ENCODE measurements around the gene KNDC1. TPM values are rescaled to one million over a fixed set of nuclear protein-coding genes. Genes with fewer than 3 reads are reported as not detected.

Gene KNDC1
- total and polyA plus RNA-seq, 10 of the 15 experiments (the other 5 are each of a cell fraction or from before 2014, with no cell fraction given): 0.03 to 0.11 (median 0.05) TPM; not detected in 7

GRCh38 chr10:133230044-133230361 is 70.0 kb downstream of the KNDC1 start, which contains the start of gene UTF1:
UTF1 (plus strand) TSS chr10:133230217; CDS start chr10:133230289, 72 bp downstream.
- no peaks in the 10 kb centered on the region for H4K20me1 ChIP-seq (ENCODE audit: control insufficient read depth, insufficient read depth)
- no peaks in the 10 kb centered on the region for H3K9me3 ChIP-seq (replicated peaks; ENCODE audit: control insufficient read depth, insufficient read depth, low read length)
- RAD21 ChIA-PET (ENCODE audit: unreplicated experiment): no interaction called here
- FAIRE-seq: no peak
- no peak for DNase-seq (ENCODE audit: low read depth, low spot score)
- H2AFZ ChIP-seq (ENCODE audit: control insufficient read depth, low read depth, low read length): no peak within 1 kb of the TSS
- H3K27me3 ChIP-seq (replicated peaks in 1 of 2; ENCODE audit: control insufficient read depth in 2 of 2, insufficient read depth in 2 of 2, low read length in 1 of 2): peaks cover 1 to 3% of the 10 kb centered on the region in 2 experiments; a peak in 2 of 4 replicates
- WGBS (ENCODE audit: insufficient coverage, insufficient replicate concordance, low lambda C conversion rate, missing lambda C conversion rate): no CpG with 5 or more reads among the region's 49 CpGs
- no TSS peak for BruUV-seq (replicated peaks)
- intact Hi-C loops (cut with micrococcal nuclease; ENCODE audit: unreplicated experiment): no loop called here
- no peaks in the 10 kb centered on the region for H3K79me2 ChIP-seq (ENCODE audit: control insufficient read depth, insufficient read depth, low read length)
- CTCF ChIA-PET: no interaction called here
- TF ChIP-seq ZNF622 (IDR thresholded peaks at IDR 0.05) (no peak), SPI1 (IDR thresholded peaks at IDR 0.05; ENCODE audit: borderline replicate concordance, insufficient read depth, low read depth, low read length) (no peak), MXI1 (IDR thresholded peaks at IDR 0.05; ENCODE audit: low read depth, low read length) (no peak), BHLHE40 (IDR thresholded peaks at IDR 0.05; ENCODE audit: borderline replicate concordance in 1 of 2, low read depth in 2 of 2, low read length in 1 of 2) (no peak), TAF1 (IDR thresholded peaks at IDR 0.05; ENCODE audit: borderline replicate concordance, low read depth, low read length) (no peak), SMC3 (IDR thresholded peaks at IDR 0.05; ENCODE audit: borderline replicate concordance, low read length) (no peak), CTCF (IDR thresholded peaks at IDR 0.05 in 2 of 3, conservative IDR thresholded peaks at IDR 0.05 in 1 of 3; ENCODE audit: control insufficient read depth in 2 of 3, extremely low read depth in 1 of 3, insufficient read depth in 1 of 3, low read depth in 3 of 3, low read length in 3 of 3) (no peak), SIN3A (IDR thresholded peaks at IDR 0.05; ENCODE audit: low read depth, low read length) (no peak), RCOR1 (conservative IDR thresholded peaks at IDR 0.05; ENCODE audit: low read depth, low read length) (no peak), RFX5 (IDR thresholded peaks at IDR 0.05; ENCODE audit: low read depth, low read length) (no peak), IKZF2 (IDR thresholded peaks at IDR 0.05) (no peak), BMI1 (IDR thresholded peaks at IDR 0.05; ENCODE audit: borderline replicate concordance) (no peak), FOXM1 (IDR thresholded peaks at IDR 0.05; ENCODE audit: low read depth, low read length) (no peak), TBL1XR1 (IDR thresholded peaks at IDR 0.05; ENCODE audit: low read depth, low read length) (no peak), BRCA1 (IDR thresholded peaks at IDR 0.05; ENCODE audit: low read depth, low read length) (no peak), EZH2 (IDR thresholded peaks at IDR 0.05; ENCODE audit: borderline replicate concordance, control insufficient read depth, low read depth, low read length) (no peak), BCL3 (IDR thresholded peaks at IDR 0.05; ENCODE audit: borderline replicate concordance, insufficient read depth, low read depth, low read length, poor library complexity, severe bottlenecking) (no peak)
- H3K36me3 ChIP-seq (ENCODE audit: control insufficient read depth in 2 of 2, insufficient read depth in 2 of 2, low read length in 1 of 2): no peaks in the 10 kb centered on the region
- no peak within 1 kb of the TSS for H3K27ac ChIP-seq (ENCODE audit: control insufficient read depth, insufficient read depth)
- H3K9ac ChIP-seq (ENCODE audit: control insufficient read depth, insufficient read depth, low read length): no peak within 1 kb of the TSS
- H3K4me1 ChIP-seq (ENCODE audit: control insufficient read depth, insufficient read depth, low read length): no peaks in the 10 kb centered on the region
- H3K4me2 ChIP-seq (ENCODE audit: control insufficient read depth, insufficient read depth): no peak within 1 kb of the TSS
- SMC1A ChIA-PET (ENCODE audit: uncharacterized antibody, unreplicated experiment): no interaction called here
- no peak for ATAC-seq
- POLR2A ChIA-PET: no interaction called here
- no peak within 1 kb of the TSS for H3K4me3 ChIP-seq
- in situ Hi-C loops (cut with MboI): no loop called here
